Liver (tissue), 2 donors: ENCODE results near the gene WNT11.

Experiments used
- ATF3 ChIP-seq: IDR thresholded peaks from 2 replicates; pipeline ENCODE4 v1.6.1; 2016; ENCODE audit warnings: antibody characterized with exemption
- EGR1 ChIP-seq, 2 donors: IDR thresholded peaks; 2 replicates each; pipeline ENCODE4 v1.6.1; 2016 to 2018; ENCODE audit warnings: antibody characterized with exemption in 2 of 2, low read depth in 2 of 2
- RAD21 ChIP-seq, 2 donors: IDR thresholded peaks; 2 replicates each; pipeline ENCODE4 v1.6.1; 2016; ENCODE audit warnings: antibody characterized with exemption in 2 of 2, mild to moderate bottlenecking in 2 of 2
- REST ChIP-seq: IDR thresholded peaks from 2 replicates; pipeline ENCODE4 v1.6.1; 2016; ENCODE audit warnings: antibody characterized with exemption, mild to moderate bottlenecking
- donor health status: healthy.

- TF ChIP-seq ATF3, result no peak
- TF ChIP-seq EGR1 (IDR thresholded peaks at IDR 0.05; ENCODE audit: low read depth in 2 of 2), result no peak
- TF ChIP-seq RAD21 (IDR thresholded peaks at IDR 0.05), result no peak
- no peak for TF ChIP-seq REST
Measured at GRCh38 chr11:76217653-76218160, 11.4 kb upstream of the WNT11 start.
